K562 (cell line): ENCODE data around the gene SLC12A9. TPM values are rescaled to one million over a fixed set of nuclear protein-coding genes. Genes with fewer than 3 reads are reported as not detected.

Source experiments
- ATAC-seq: fragments of 200-7000 bp; cut with Tn5 transposase; 3 replicates; pipeline ENCODE4 v1.9.1; 2020; ENCODE audit warnings: moderate library complexity
- BruUV-seq: library from RNA; stranded (reverse); fragments of 400-500 nt; replicated peaks from 2 replicates; lab custom pipeline; 2021; lab: Mats Ljungman, UMichigan
- CTCF ChIA-PET: fragments of 300-600 bp; formaldehyde crosslinking; extraction: SDS; loops from one replicate; lab custom pipeline; 2021; ENCODE audit warnings: low intra/inter-chr PET ratio; lab: Yijun Ruan, JAX
- POLR2A ChIA-PET: fragments of 300-600, 350-650 bp; sonication (Branson Sonifier 250); formaldehyde crosslinking; extraction: SDS; loops from one replicate; lab custom pipeline; 2021; ENCODE audit warnings: antibody characterized with exemption, inconsistent platforms; lab: Yijun Ruan, JAX
- DNase-seq, 4 experiments: peaks; one replicate each; pipeline versions ENCODE4 v3.0.0 to v3.0.0-alpha.2; 2011 to 2018; ENCODE audit warnings: low spot score in 3 of 4, mixed read lengths in 3 of 4; ENCODE audit errors: extremely low read depth in 1 of 4
- FAIRE-seq: peaks from 2 replicates; lab custom pipeline; 2011; peaks lifted over from hg19 to GRCh38; lab: Jason Lieb, UNC
- H2AFZ ChIP-seq: 2 replicates; pipeline ENCODE4 v1.6.0; 2011; ENCODE audit warnings: low read depth, low read length, control low read depth, inconsistent platforms
- H3K27ac ChIP-seq: fragments of 200-600 bp; 3 replicates; pipeline ENCODE4 v1.8.0; 2011; ENCODE audit warnings: low read depth, mild to moderate bottlenecking, control low read depth, inconsistent platforms, low read length, moderate library complexity, mixed read lengths; ENCODE audit errors: extremely low read depth
- H3K27me3 ChIP-seq, 2 experiments: fragments of 300-600 bp in 1 of 2; 2 replicates in 1 of 2; 3 replicates in 1 of 2; pipeline versions ENCODE4 v1.6.0 to v1.8.0; 2011; ENCODE audit warnings: inconsistent platforms in 2 of 2, low read length in 2 of 2, mild to moderate bottlenecking in 1 of 2, mixed read lengths in 1 of 2, moderate library complexity in 1 of 2; ENCODE audit not compliant: control insufficient read depth in 2 of 2, insufficient read depth in 2 of 2
- H3K36me3 ChIP-seq: fragments of 300-600 bp; 3 replicates; pipeline ENCODE4 v1.8.0; 2011; ENCODE audit warnings: mild to moderate bottlenecking, low read length, inconsistent platforms; ENCODE audit not compliant: control insufficient read depth, insufficient read depth
- H3K4me1 ChIP-seq, 2 experiments: fragments of 200-600 bp in 1 of 2; replicated peaks in 1 of 2; 2 replicates in 1 of 2; 3 replicates in 1 of 2; pipeline versions ENCODE4 v1.5.1 to v1.8.0; 2011; ENCODE audit warnings: inconsistent platforms in 2 of 2, low read length in 2 of 2, mild to moderate bottlenecking in 1 of 2, mixed read lengths in 1 of 2, moderate library complexity in 1 of 2; ENCODE audit not compliant: control insufficient read depth in 2 of 2, insufficient read depth in 2 of 2
- H3K4me2 ChIP-seq: 2 replicates; pipeline ENCODE4 v1.6.1; 2011; ENCODE audit warnings: low read length, control low read depth, inconsistent platforms, mixed read lengths; ENCODE audit not compliant: insufficient read depth
- H3K4me3 ChIP-seq: fragments of 200-600 bp; sonication (generic), shearing (Covaris generic); 2 replicates; pipeline ENCODE4 v1.5.1; 2016; ENCODE audit warnings: control low read depth, inconsistent platforms
- H3K79me2 ChIP-seq: fragments of 200-600 bp; 3 replicates; pipeline ENCODE4 v1.8.0; 2011; ENCODE audit warnings: low read length, inconsistent platforms; ENCODE audit not compliant: control insufficient read depth, insufficient read depth
- H3K9ac ChIP-seq, 2 experiments: 2 replicates each; pipeline versions ENCODE4 v1.6.0 to v1.6.1; 2011; ENCODE audit warnings: low read depth in 2 of 2, low read length in 2 of 2, control low read depth in 1 of 2, inconsistent platforms in 1 of 2, mild to moderate bottlenecking in 1 of 2, mixed read lengths in 1 of 2; ENCODE audit not compliant: insufficient read depth in 1 of 2
- H3K9me1 ChIP-seq: one replicate; pipeline ENCODE4 v1.6.0; 2011; ENCODE audit warnings: inconsistent platforms, mild to moderate bottlenecking, low read length, moderate library complexity; ENCODE audit not compliant: control insufficient read depth, insufficient read depth
- H3K9me3 ChIP-seq: replicated peaks from 2 replicates; pipeline ENCODE4 v1.5.1; 2011; ENCODE audit warnings: low read depth, low read length, inconsistent platforms; ENCODE audit not compliant: control insufficient read depth, insufficient read depth
- H4K20me1 ChIP-seq: replicated peaks from 2 replicates; pipeline ENCODE4 v1.6.1; 2011; ENCODE audit warnings: low read length, inconsistent platforms, mixed read lengths; ENCODE audit not compliant: control insufficient read depth, insufficient read depth
- BCL6 ChIP-seq: fragments of 250-450 bp; sonication (Bioruptor Pico); IDR thresholded peaks from 2 replicates; pipeline ENCODE4 v1.4.0; 2020
- BCOR ChIP-seq: fragments of 450-650 bp; IDR thresholded peaks from 2 replicates; pipeline ENCODE4 v1.6.1; 2016
- CHD1 ChIP-seq: fragments of 200-600 bp; sonication (generic); IDR thresholded peaks from one replicate; pipeline ENCODE4 v1.6.1; 2012; ENCODE audit warnings: mild to moderate bottlenecking, moderate library complexity, low read length, inconsistent platforms
- E2F8 ChIP-seq: fragments of 450-650 bp; IDR thresholded peaks from 2 replicates; pipeline ENCODE4 v1.7.1; 2018; ENCODE audit warnings: mild to moderate bottlenecking, low read depth; ENCODE audit not compliant: partially characterized antibody
- GATAD2A ChIP-seq: fragments of 450-650 bp; IDR thresholded peaks from 2 replicates; pipeline ENCODE4 v1.6.1; 2017
- HMGN3 ChIP-seq: IDR thresholded peaks from 2 replicates; pipeline ENCODE4 v1.6.1; 2011; ENCODE audit warnings: borderline replicate concordance, low read depth, mild to moderate bottlenecking, mixed read lengths, low read length; ENCODE audit not compliant: insufficient read length; ENCODE audit errors: extremely low read depth
- PML ChIP-seq: IDR thresholded peaks from 2 replicates; pipeline ENCODE4 v1.6.1; 2012; ENCODE audit warnings: low read length, inconsistent platforms
- POLR2AphosphoS5 ChIP-seq: IDR thresholded peaks from 2 replicates; pipeline ENCODE4 v1.6.1; 2011; ENCODE audit warnings: mild to moderate bottlenecking, low read depth, low read length, moderate library complexity; ENCODE audit not compliant: control insufficient read depth, insufficient read depth
- RNF2 ChIP-seq: sonication (generic); IDR thresholded peaks from 2 replicates; pipeline ENCODE4 v1.6.1; 2016
- TCFL5 ChIP-seq: fragments of 250-450 bp; sonication (Bioruptor Pico); conservative IDR thresholded peaks from 2 replicates; pipeline ENCODE4 v1.6.1; 2021; ENCODE audit warnings: mild to moderate bottlenecking, moderate library complexity, matching md5 sums
- THRB ChIP-seq: fragments of 450-650 bp; formaldehyde crosslinking; conservative IDR thresholded peaks from 2 replicates; pipeline ENCODE4 v1.4.0; 2022; ENCODE audit warnings: mild to moderate bottlenecking, missing genetic modification characterization
- YBX1 ChIP-seq: fragments of 450-650 bp; IDR thresholded peaks from 2 replicates; pipeline ENCODE4 v1.7.1; 2016; ENCODE audit warnings: mild to moderate bottlenecking
- YY1 ChIP-seq, 3 experiments: IDR thresholded peaks; 2 replicates each; pipeline ENCODE4 v1.6.1; 2011; ENCODE audit warnings: low read length in 2 of 3, mild to moderate bottlenecking in 2 of 3, moderate library complexity in 2 of 3, borderline replicate concordance in 1 of 3, control low read depth in 1 of 3, low read depth in 1 of 3; ENCODE audit not compliant: insufficient read depth in 3 of 3, insufficient replicate concordance in 2 of 3, control insufficient read depth in 1 of 3, insufficient read length in 1 of 3; ENCODE audit errors: extremely low read depth in 1 of 3
- ZC3H8 ChIP-seq: fragments of 450-650 bp; IDR thresholded peaks from 2 replicates; pipeline ENCODE4 v1.6.1; 2017
- ZNF77 ChIP-seq: fragments of 250-450 bp; sonication (Bioruptor Pico); IDR thresholded peaks from 2 replicates; pipeline ENCODE4 v1.5.0; 2020
- WGBS: fragments of 100-300 bp; shearing (Covaris generic); methylation state at CpG from one replicate; pipeline ENCODE4 v1.1.6; 2016; ENCODE audit warnings: low coverage, mixed read lengths; ENCODE audit not compliant: insufficient coverage; ENCODE audit errors: missing lambda C conversion rate; 5-methylcytosine and 5-hydroxymethylcytosine counted together
- in situ Hi-C: fragments of 300-500 bp; cut with MboI; formaldehyde crosslinking; loops from 4 replicates; pipeline ENCODE4 v1.15.0; 2018; ENCODE audit warnings: inconsistent platforms, mixed read lengths
- intact Hi-C: fragments of 100-400 bp; cut with micrococcal nuclease; formaldehyde crosslinking; loops from 2 replicates; pipeline ENCODE4 v1.14.2; 2022
- polyA plus RNA-seq, 8 experiments: library from polyadenylated mRNA; depleted of rRNA in 4 of 8; stranded (reverse) in 5 of 8; unstranded in 3 of 8; fragments of >200 nt; fragmentation: Nextera tagmentation in 2 of 8; fragmentation: Illumina TruSeq in 1 of 8; extraction: Ambion mirVana in 2 of 8; extraction: Trizol in 1 of 8; gene quantifications; 2 replicates each; pipeline versions ENCODE4 v1.2.1 to v1.2.3, GENCODE V29; 2011 to 2014; ENCODE audit warnings: inconsistent platforms in 1 of 8, missing spikeins in 1 of 8
- total RNA-seq, 7 experiments: library from RNA; depleted of rRNA in 6 of 7; stranded (reverse); fragments of >200 nt in 6 of 7; fragmentation: Illumina TruSeq in 2 of 7; extraction: Trizol in 2 of 7; gene quantifications; 2 replicates each; pipeline versions ENCODE4 v1.2.1 to v1.2.3, GENCODE V29; 2011 to 2021; ENCODE audit warnings: low replicate concordance in 1 of 7

The SLC12A9 gene
- total and polyA plus RNA-seq, 9 of the 15 experiments (the other 6 are each of a cell fraction or from before 2014, with no cell fraction given), result 0.06 to 20.2 (median 10.7) TPM

- FAIRE-seq (peak; percentile 96), DNase-seq (peak; percentile 96 to 100 (median 98)), ATAC-seq (peak; percentile 97)
- CTCF ChIA-PET, result no interaction called here
- BruUV-seq, result TSS peak; percentile 98
- Histone ChIP-seq H3K9me1 (no peaks in the 10 kb centered on the region), H3K27me3 (no peaks in the 10 kb centered on the region), H3K4me2 (peak within 1 kb of the TSS; percentile 100), H3K4me1 (peaks cover 20 to 48% of the 10 kb centered on the region in 2 experiments; a peak in 4 of 5 replicates), H3K36me3 (peaks cover 89% of the 10 kb centered on the region), H2AFZ (peak within 1 kb of the TSS; percentile 88), H3K9ac (peak within 1 kb of the TSS; percentile 94 to 98), H3K9me3 (no peaks in the 10 kb centered on the region), H3K27ac (peak within 1 kb of the TSS; percentile 96), H3K4me3 (peak within 1 kb of the TSS; percentile 100), H3K79me2 (peaks cover 63% of the 10 kb centered on the region), H4K20me1 (peaks cover 6% of the 10 kb centered on the region; the same call in 1 of the 2 replicates)
- in situ Hi-C loops, result no loop called here
- intact Hi-C loops, result no loop called here
- WGBS, result under 1% methylated on average over 73 of the region's 79 CpGs
- POLR2A ChIA-PET, result interaction anchor here (0.6 to 6.2 kb wide), 23 partner anchors 13 to 439 kb away, joined by 3 to 144 read pairs (median 4); partner anchors contain the start of genes EPHB4, POP7, SLC12A9 and UFSP1
- peak; percentile 67 to 96 (median 94) for TF ChIP-seq YY1 (IDR thresholded peaks at IDR 0.05; ENCODE audit: borderline replicate concordance in 1 of 3, control insufficient read depth in 1 of 3, extremely low read depth in 1 of 3, insufficient read depth in 3 of 3, insufficient read length in 1 of 3, insufficient replicate concordance in 2 of 3, low read depth in 1 of 3, low read length in 2 of 3)
- TF ChIP-seq ZNF77 (CRISPR knock-in tag), result no peak
- 0 out of 2 replicates have a peak, but pooled peaks have one; percentile 9 for TF ChIP-seq GATAD2A
- no peak for TF ChIP-seq CHD1
- peak; percentile 87 for TF ChIP-seq THRB
- peak; percentile 90 for TF ChIP-seq RNF2
- peak; percentile 91 for TF ChIP-seq HMGN3
- TF ChIP-seq PML, result peak; percentile 93
- TF ChIP-seq BCL6, result no peak
- peak; percentile 33; the same call in 1 of the 2 replicates for TF ChIP-seq BCOR
- TF ChIP-seq ZC3H8, result no peak
- no peak for TF ChIP-seq TCFL5
- no peak for TF ChIP-seq YBX1
- peak; percentile 92 for TF ChIP-seq POLR2AphosphoS5
- peak; percentile 81 for TF ChIP-seq E2F8
These were observed 22.3 kb downstream of the SLC12A9 start, which contains the start of gene SRRT for GRCh38 chr7:100874577-100875355. Gene SRRT (plus strand): TSS chr7:100875103. CDS start chr7:100875591, 488 bp downstream.
